ENCODE measurements around the gene S100P.
"Not testable (repeated sequence)": the region's sequence is repeated elsewhere in the genome, so short reads cannot be mapped to it uniquely, and the experiment has no call there.

Gene S100P

GRCh38 chr4:6655291-6655690 is 38.4 kb upstream of the S100P start:
- CTCF ChIA-PET; DNase-seq; H3K9me3 ChIP-seq (ENCODE audit: control extremely low read depth in 1 of 5, control insufficient read depth in 4 of 5, insufficient read depth in 2 of 5, low read depth in 1 of 5, low read length in 4 of 5); H3K4me3 ChIP-seq (ENCODE audit: control insufficient read depth in 1 of 7, extremely low read depth in 1 of 7, insufficient read depth in 4 of 7, low read depth in 2 of 7, low read length in 6 of 7); H3K36me3 ChIP-seq (ENCODE audit: control insufficient read depth in 4 of 4, insufficient read depth in 4 of 4, low read length in 3 of 4); POLR2A ChIA-PET; H3K27ac ChIP-seq (ENCODE audit: insufficient read depth in 1 of 2, low read depth in 1 of 2, low read length in 2 of 2, poor library complexity in 1 of 2, severe bottlenecking in 2 of 2): not testable (repeated sequence)
- H3K4me1 ChIP-seq (ENCODE audit: control extremely low read depth in 1 of 4, control insufficient read depth in 4 of 4, insufficient read depth in 4 of 4, low read length in 3 of 4): peaks cover 3 to 12% (median 8%) of the 10 kb centered on the region in 4 experiments
- WGBS (ENCODE audit: insufficient coverage): no CpG with 5 or more reads among the region's 2 CpGs
- H3K27me3 ChIP-seq (replicated peaks in 2 of 5; ENCODE audit: control insufficient read depth in 4 of 5, insufficient read depth in 5 of 5, low read length in 4 of 5): peaks cover 4 to 31% (median 11%) of the 10 kb centered on the region in 5 experiments

GRCh38 chr4:6655924-6656323 is 37.8 kb upstream of the S100P start:
- H3K27me3 ChIP-seq (replicated peaks in 2 of 5; ENCODE audit: control insufficient read depth in 4 of 5, insufficient read depth in 5 of 5, low read length in 4 of 5): peaks cover 4 to 38% (median 12%) of the 10 kb centered on the region in 5 experiments
- CTCF ChIA-PET: no interaction called here
- 88% methylated on average over 5 of the region's 5 CpGs for WGBS (ENCODE audit: insufficient coverage)
- H3K9me3 ChIP-seq (ENCODE audit: control extremely low read depth in 1 of 5, control insufficient read depth in 4 of 5, insufficient read depth in 2 of 5, low read depth in 1 of 5, low read length in 4 of 5): no peaks in the 10 kb centered on the region
- POLR2A ChIA-PET: no interaction called here
- H3K36me3 ChIP-seq (ENCODE audit: control insufficient read depth in 4 of 4, insufficient read depth in 4 of 4, low read length in 3 of 4): no peaks in the 10 kb centered on the region
- no peak overlapping the region for H3K4me3 ChIP-seq (ENCODE audit: control insufficient read depth in 1 of 7, extremely low read depth in 1 of 7, insufficient read depth in 4 of 7, low read depth in 2 of 7, low read length in 6 of 7)
- H3K4me1 ChIP-seq (ENCODE audit: control extremely low read depth in 1 of 4, control insufficient read depth in 4 of 4, insufficient read depth in 4 of 4, low read length in 3 of 4): peaks cover 3 to 12% (median 8%) of the 10 kb centered on the region in 4 experiments
- H3K27ac ChIP-seq (ENCODE audit: insufficient read depth in 1 of 2, low read depth in 1 of 2, low read length in 2 of 2, poor library complexity in 1 of 2, severe bottlenecking in 2 of 2): no peak overlapping the region
- DNase-seq: no peak

GRCh38 chr4:6657242-6658208 is 36.2 kb upstream of the S100P start:
- no peak for DNase-seq
- 84% methylated on average over 54 of the region's 65 CpGs for WGBS (ENCODE audit: insufficient coverage)
- Histone ChIP-seq H3K27me3 (replicated peaks in 2 of 5; ENCODE audit: control insufficient read depth in 4 of 5, insufficient read depth in 5 of 5, low read length in 4 of 5) (peaks cover 16 to 54% (median 17%) of the 10 kb centered on the region in 5 experiments), H3K36me3 (ENCODE audit: control insufficient read depth in 4 of 4, insufficient read depth in 4 of 4, low read length in 3 of 4) (no peaks in the 10 kb centered on the region), H3K9me3 (ENCODE audit: control extremely low read depth in 1 of 5, control insufficient read depth in 4 of 5, insufficient read depth in 2 of 5, low read depth in 1 of 5, low read length in 4 of 5) (no peaks in the 10 kb centered on the region), H3K4me3 (ENCODE audit: control insufficient read depth in 1 of 7, extremely low read depth in 1 of 7, insufficient read depth in 4 of 7, low read depth in 2 of 7, low read length in 6 of 7) (no peak overlapping the region), H3K27ac (ENCODE audit: insufficient read depth in 1 of 2, low read depth in 1 of 2, low read length in 2 of 2, poor library complexity in 1 of 2, severe bottlenecking in 2 of 2) (no peak overlapping the region), H3K4me1 (ENCODE audit: control extremely low read depth in 1 of 4, control insufficient read depth in 4 of 4, insufficient read depth in 4 of 4, low read length in 3 of 4) (peaks cover 3 to 12% (median 8%) of the 10 kb centered on the region in 4 experiments)
- ChIA-PET CTCF (interaction anchor here (1.7 kb wide), 1 partner anchor 13 kb away, joined by 6 read pairs; no protein-coding TSS in a partner anchor), POLR2A (interaction anchor here (1.2 kb wide), 1 partner anchor 14 kb away, joined by 4 read pairs; no protein-coding TSS in a partner anchor)

GRCh38 chr4:6658209-6658595 is 35.5 kb upstream of the S100P start:
- Histone ChIP-seq H3K9me3 (ENCODE audit: control extremely low read depth in 1 of 5, control insufficient read depth in 4 of 5, insufficient read depth in 2 of 5, low read depth in 1 of 5, low read length in 4 of 5) (no peaks in the 10 kb centered on the region), H3K27me3 (replicated peaks in 2 of 5; ENCODE audit: control insufficient read depth in 4 of 5, insufficient read depth in 5 of 5, low read length in 4 of 5) (peaks cover 16 to 60% (median 22%) of the 10 kb centered on the region in 5 experiments), H3K36me3 (ENCODE audit: control insufficient read depth in 4 of 4, insufficient read depth in 4 of 4, low read length in 3 of 4) (no peaks in the 10 kb centered on the region), H3K4me3 (ENCODE audit: control insufficient read depth in 1 of 7, extremely low read depth in 1 of 7, insufficient read depth in 4 of 7, low read depth in 2 of 7, low read length in 6 of 7) (peak overlapping the region in 3 of 7 experiments; percentile 61 to 69 (median 69)), H3K4me1 (ENCODE audit: control extremely low read depth in 1 of 4, control insufficient read depth in 4 of 4, insufficient read depth in 4 of 4, low read length in 3 of 4) (peaks cover 3 to 12% (median 8%) of the 10 kb centered on the region in 4 experiments), H3K27ac (ENCODE audit: insufficient read depth in 1 of 2, low read depth in 1 of 2, low read length in 2 of 2, poor library complexity in 1 of 2, severe bottlenecking in 2 of 2) (no peak overlapping the region)
- POLR2A ChIA-PET: interaction anchor here (1.2 kb wide), 1 partner anchor 15 kb away, joined by 4 read pairs; no protein-coding TSS in a partner anchor
- CTCF ChIA-PET: interaction anchor here (1.7 to 1.8 kb wide), 2 partner anchors 13 to 22 kb away, joined by 5 to 6 read pairs; no protein-coding TSS in a partner anchor
- 97% methylated on average over 7 of the region's 7 CpGs for WGBS (ENCODE audit: insufficient coverage)
- peak in 2 of 3 donors; percentile 32 to 36 for DNase-seq

GRCh38 chr4:6658597-6659075 is 35.0 kb upstream of the S100P start:
- Histone ChIP-seq H3K9me3 (ENCODE audit: control extremely low read depth in 1 of 5, control insufficient read depth in 4 of 5, insufficient read depth in 2 of 5, low read depth in 1 of 5, low read length in 4 of 5) (no peaks in the 10 kb centered on the region), H3K36me3 (ENCODE audit: control insufficient read depth in 4 of 4, insufficient read depth in 4 of 4, low read length in 3 of 4) (no peaks in the 10 kb centered on the region), H3K27ac (ENCODE audit: insufficient read depth in 1 of 2, low read depth in 1 of 2, low read length in 2 of 2, poor library complexity in 1 of 2, severe bottlenecking in 2 of 2) (no peak overlapping the region), H3K27me3 (replicated peaks in 2 of 5; ENCODE audit: control insufficient read depth in 4 of 5, insufficient read depth in 5 of 5, low read length in 4 of 5) (peaks cover 16 to 65% (median 26%) of the 10 kb centered on the region in 5 experiments), H3K4me3 (ENCODE audit: control insufficient read depth in 1 of 7, extremely low read depth in 1 of 7, insufficient read depth in 4 of 7, low read depth in 2 of 7, low read length in 6 of 7) (peak overlapping the region; percentile 21 to 69 (median 57)), H3K4me1 (ENCODE audit: control extremely low read depth in 1 of 4, control insufficient read depth in 4 of 4, insufficient read depth in 4 of 4, low read length in 3 of 4) (peaks cover 3 to 12% (median 8%) of the 10 kb centered on the region in 4 experiments)
- peak; percentile 22 to 64 (median 43) for DNase-seq
- ChIA-PET POLR2A (interaction anchor here (1.2 kb wide), 1 partner anchor 15 kb away, joined by 4 read pairs; no protein-coding TSS in a partner anchor), CTCF (interaction anchor here (0.8 to 1.8 kb wide), 6 partner anchors 11 to 1145 kb away, joined by 3 to 6 read pairs (median 4); partner anchors contain the start of gene MRFAP1L1)
- 7% methylated on average over 52 of the region's 52 CpGs for WGBS (ENCODE audit: insufficient coverage)

- Histone ChIP-seq H3K36me3 (ENCODE audit: control insufficient read depth in 4 of 4, insufficient read depth in 4 of 4, low read length in 3 of 4) (no peaks in the 10 kb centered on the region), H3K4me1 (ENCODE audit: control extremely low read depth in 1 of 4, control insufficient read depth in 4 of 4, insufficient read depth in 4 of 4, low read length in 3 of 4) (peaks cover 3 to 18% (median 10%) of the 10 kb centered on the region in 4 experiments), H3K27ac (ENCODE audit: insufficient read depth in 1 of 2, low read depth in 1 of 2, low read length in 2 of 2, poor library complexity in 1 of 2, severe bottlenecking in 2 of 2) (no peak overlapping the region), H3K27me3 (replicated peaks in 2 of 5; ENCODE audit: control insufficient read depth in 4 of 5, insufficient read depth in 5 of 5, low read length in 4 of 5) (peaks cover 16 to 77% (median 34%) of the 10 kb centered on the region in 5 experiments), H3K9me3 (ENCODE audit: control extremely low read depth in 1 of 5, control insufficient read depth in 4 of 5, insufficient read depth in 2 of 5, low read depth in 1 of 5, low read length in 4 of 5) (no peaks in the 10 kb centered on the region), H3K4me3 (ENCODE audit: control insufficient read depth in 1 of 7, extremely low read depth in 1 of 7, insufficient read depth in 4 of 7, low read depth in 2 of 7, low read length in 6 of 7) (no peak overlapping the region)
- no peak for DNase-seq
- CTCF ChIA-PET: interaction anchor here (1.6 to 1.8 kb wide), 2 partner anchors 12 to 21 kb away, joined by 5 read pairs; no protein-coding TSS in a partner anchor
- WGBS (ENCODE audit: insufficient coverage): 88% methylated on average over 2 of the region's 2 CpGs
- POLR2A ChIA-PET: no interaction called here
These were observed 33.8 kb upstream of the S100P start for GRCh38 chr4:6659897-6660296.
